H1 (cell line): ENCODE measurements around the gene HYDIN. TPM values are rescaled to one million over a fixed set of nuclear protein-coding genes. Genes with fewer than 3 reads are reported as not detected.

Experiments used
- BCL11A ChIP-seq, 2 experiments: IDR thresholded peaks; one replicate each; pipeline ENCODE4 v1.6.1; 2011; ENCODE audit warnings: low read depth in 2 of 2, low read length in 2 of 2, mild to moderate bottlenecking in 2 of 2
- KDM1A ChIP-seq: fragments of 200-600, 300-600 bp; sonication (generic); IDR thresholded peaks from 2 replicates; pipeline ENCODE4 v1.7.1; 2016; ENCODE audit warnings: mild to moderate bottlenecking, low read length, borderline replicate concordance
- KDM4A ChIP-seq: IDR thresholded peaks from one replicate; pipeline ENCODE4 v1.7.1; 2012; ENCODE audit warnings: low read depth, mild to moderate bottlenecking, moderate library complexity, low read length, inconsistent platforms; ENCODE audit not compliant: severe bottlenecking
- SP1 ChIP-seq: IDR thresholded peaks from 2 replicates; pipeline ENCODE4 v1.6.1; 2011; ENCODE audit warnings: low read depth, low read length
- polyA plus RNA-seq, 7 experiments: library from polyadenylated mRNA; depleted of rRNA in 3 of 7; stranded (reverse) in 5 of 7; unstranded in 2 of 7; fragments of >200 nt in 5 of 7; fragments of 200-250 nt in 2 of 7; gene quantifications; 1 replicate in 5 of 7; 2 replicates in 1 of 7; 4 replicates in 1 of 7; pipeline versions ENCODE4 v1.2.1 to v1.2.3, GENCODE V29; 2011 to 2013; ENCODE audit warnings: missing spikeins in 2 of 7, mixed read lengths in 2 of 7
- total RNA-seq: library from RNA; stranded (reverse); fragmentation: NEBNext Ultra II Directional; extraction: Animal tissue kit (Norgen Biotek cat#: 25700); gene quantifications from 2 replicates; pipeline ENCODE4 v1.2.1, GENCODE V29; 2021
- TF ChIP-seq, protein P1 (sequence below): IDR thresholded peaks from 2 replicates; pipeline ENCODE4 v1.6.1; 2011; ENCODE audit warnings: low read length, improper control_type of control experiment

The HYDIN gene
- total and polyA plus RNA-seq, 2 of the 8 experiments (the other 6 are each of a cell fraction or from before 2014, with no cell fraction given): 1.1 to 1.8 TPM

- TF ChIP-seq, protein P1, sequence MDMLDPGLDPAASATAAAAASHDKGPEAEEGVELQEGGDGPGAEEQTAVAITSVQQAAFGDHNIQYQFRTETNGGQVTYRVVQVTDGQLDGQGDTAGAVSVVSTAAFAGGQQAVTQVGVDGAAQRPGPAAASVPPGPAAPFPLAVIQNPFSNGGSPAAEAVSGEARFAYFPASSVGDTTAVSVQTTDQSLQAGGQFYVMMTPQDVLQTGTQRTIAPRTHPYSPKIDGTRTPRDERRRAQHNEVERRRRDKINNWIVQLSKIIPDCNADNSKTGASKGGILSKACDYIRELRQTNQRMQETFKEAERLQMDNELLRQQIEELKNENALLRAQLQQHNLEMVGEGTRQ: no peak
- TF ChIP-seq SP1 (no peak), BCL11A (IDR thresholded peaks at IDR 0.05; ENCODE audit: low read depth in 2 of 2, low read length in 2 of 2) (no peak), KDM4A (no peak), KDM1A (no peak)
These were observed 435.1 kb downstream of the HYDIN start (continued) for GRCh38 chr16:70795296-70795912.
